ENCODE data around the gene AGTRAP.

AGTRAP gene

GRCh38 chr1:11784256-11784992 is 48.5 kb downstream of the AGTRAP start:
- DNase-seq (ENCODE audit: low read depth, low spot score), result no peak

DNA sequence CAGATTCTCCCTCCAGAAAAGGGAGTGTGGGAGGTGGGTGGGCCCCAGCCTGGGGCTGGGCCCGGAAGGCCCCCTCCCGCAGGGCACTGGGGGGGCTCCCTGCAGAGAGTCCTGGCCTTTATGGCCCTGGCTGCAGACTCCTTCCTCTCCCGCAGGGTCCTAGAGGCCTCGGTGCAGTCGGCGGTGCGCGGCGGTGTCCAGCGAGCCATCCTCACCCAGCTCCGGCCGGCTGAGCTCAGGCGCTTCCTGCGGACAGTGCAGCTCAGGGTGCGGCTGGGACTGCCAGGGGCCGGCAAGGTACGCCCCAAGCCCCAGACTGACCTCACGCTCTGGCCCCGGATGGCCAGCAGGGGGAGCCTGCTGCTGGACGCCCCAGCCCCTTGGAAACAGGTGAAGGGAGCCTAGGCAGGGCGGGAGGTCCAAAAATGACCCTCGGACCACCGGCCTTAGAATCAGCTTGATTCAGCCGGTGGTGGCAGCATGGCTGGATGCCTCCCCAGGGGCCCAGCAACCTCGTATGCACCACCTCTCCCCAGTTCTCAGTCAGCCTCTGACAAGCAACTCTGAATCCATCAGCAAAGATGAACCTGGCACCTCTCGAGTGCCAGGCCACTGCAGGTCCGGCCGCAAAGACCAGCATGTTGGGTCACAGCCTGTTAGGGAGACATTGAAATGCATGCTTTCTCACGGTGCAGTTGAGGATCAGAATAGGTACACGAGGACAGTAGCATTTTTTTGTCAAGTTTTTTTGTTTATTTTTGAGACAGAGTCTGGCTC is 49.2 kb downstream of the AGTRAP start:
- peak; percentile 72 for DNase-seq (ENCODE audit: low read depth, low spot score)

DNA sequence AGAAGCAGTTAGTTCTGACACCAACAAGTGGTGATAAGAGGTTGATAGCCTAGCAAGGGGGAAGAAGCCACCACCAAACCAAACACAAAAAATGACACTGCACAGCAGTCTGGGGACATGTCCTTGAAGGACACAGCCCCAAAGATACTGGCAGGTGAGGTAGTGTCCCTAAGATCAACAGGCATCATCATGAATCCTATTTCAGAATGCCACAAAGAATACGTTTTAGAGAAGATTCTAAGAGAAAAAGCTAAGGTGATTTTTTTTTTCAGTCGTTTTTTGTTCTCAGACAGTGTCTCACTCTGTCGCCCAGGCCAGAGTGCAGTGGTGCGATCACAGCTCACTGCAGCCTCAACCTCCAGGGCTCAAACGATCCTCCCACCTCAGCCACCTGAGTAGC is 50.2 kb downstream of the AGTRAP start:
- DNase-seq (ENCODE audit: low read depth, low spot score), result no peak

- peak; percentile 82 for DNase-seq (ENCODE audit: low read depth, low spot score)
Observed at GRCh38 chr1:11787251-11787803, 51.4 kb downstream of the AGTRAP start.

- no peak for DNase-seq (ENCODE audit: low read depth, low spot score)
Observed at GRCh38 chr1:11787804-11788436, 52.0 kb downstream of the AGTRAP start.

GRCh38 chr1:11788549-11789053 is 52.7 kb downstream of the AGTRAP start:
- DNase-seq (ENCODE audit: low read depth, low spot score), result no peak

DNA sequence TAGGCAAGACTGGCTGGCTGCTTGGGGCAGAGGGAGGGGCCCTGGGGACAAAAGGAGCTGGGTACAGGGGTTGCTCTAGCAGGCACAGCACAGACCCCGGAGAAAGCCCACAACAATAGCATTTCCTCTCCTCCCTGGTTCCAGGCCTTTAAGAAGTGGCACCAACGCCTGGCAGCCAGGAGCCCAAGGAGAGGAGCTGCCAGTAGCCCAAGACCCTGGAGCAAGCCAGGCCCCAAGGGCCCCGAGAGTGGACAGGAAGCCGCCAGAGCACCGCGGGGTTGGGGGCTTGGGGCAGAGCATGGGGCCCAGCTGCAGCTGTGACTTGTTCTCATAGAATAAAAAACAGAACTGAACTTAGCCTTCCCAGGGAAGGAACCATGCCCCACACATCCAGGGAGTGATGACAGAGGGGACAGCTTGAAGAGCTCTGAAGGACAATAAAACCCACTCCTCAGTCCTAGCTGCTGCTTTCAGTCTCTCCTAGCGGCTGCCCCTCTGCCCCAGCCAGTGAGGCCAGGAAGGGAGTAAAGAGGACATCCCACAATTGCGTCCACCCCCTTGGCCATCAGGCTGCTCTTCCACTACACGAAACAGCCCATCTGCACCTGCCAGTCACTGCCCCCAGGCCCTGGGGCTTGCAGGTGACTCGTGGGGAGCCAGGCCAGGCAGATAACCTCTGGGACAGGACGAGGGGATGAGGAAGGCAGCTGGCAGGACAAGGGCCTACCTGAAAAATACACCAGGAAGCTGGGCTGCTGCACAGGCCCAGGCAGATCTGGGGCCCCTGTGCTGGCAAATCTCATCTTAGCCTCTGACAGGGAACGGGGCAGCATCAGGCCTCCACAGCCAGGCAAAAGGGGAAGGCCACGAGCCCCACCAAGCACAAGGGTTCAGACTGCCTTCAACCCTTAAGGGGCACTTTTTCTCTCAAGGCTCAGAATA is 53.5 kb downstream of the AGTRAP start:
- DNase-seq (ENCODE audit: low read depth, low spot score), result no peak

GRCh38 chr1:11790101-11790879 is 54.4 kb downstream of the AGTRAP start:
- no peak for DNase-seq (ENCODE audit: low read depth, low spot score)

GRCh38 chr1:11790880-11791715 is 55.2 kb downstream of the AGTRAP start:
- peak; percentile 88 for DNase-seq (ENCODE audit: low read depth, low spot score)

- DNase-seq (ENCODE audit: low read depth, low spot score), result no peak
Observed at GRCh38 chr1:11792106-11792505, 56.2 kb downstream of the AGTRAP start.

DNA sequence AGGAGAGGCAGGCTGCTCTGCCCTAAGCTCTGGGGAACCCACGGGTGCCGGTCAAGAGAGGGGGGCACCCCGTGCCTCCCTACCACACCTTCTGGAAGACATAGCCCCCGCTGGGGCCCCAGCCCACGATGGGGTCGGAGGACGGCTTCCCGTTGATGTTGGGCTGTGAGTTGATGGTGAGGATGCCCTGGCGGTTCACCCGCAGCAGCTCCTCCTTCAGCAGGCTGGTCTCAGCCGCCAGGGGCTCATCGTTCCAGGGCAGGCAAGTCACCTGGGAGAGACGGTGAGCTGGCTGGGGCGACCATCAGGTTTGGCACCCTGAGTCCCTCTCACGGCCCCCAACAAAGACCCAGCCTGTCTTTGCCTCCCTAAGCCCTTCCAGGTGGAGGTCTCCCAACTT is 57.9 kb downstream of the AGTRAP start:
- no peak for DNase-seq (ENCODE audit: low read depth, low spot score)

- no peak for DNase-seq (ENCODE audit: low read depth, low spot score)
Observed at GRCh38 chr1:11794446-11795237, 58.7 kb downstream of the AGTRAP start.

GRCh38 chr1:11795238-11795890 is 59.4 kb downstream of the AGTRAP start:
- DNase-seq (ENCODE audit: low read depth, low spot score), result no peak

DNA sequence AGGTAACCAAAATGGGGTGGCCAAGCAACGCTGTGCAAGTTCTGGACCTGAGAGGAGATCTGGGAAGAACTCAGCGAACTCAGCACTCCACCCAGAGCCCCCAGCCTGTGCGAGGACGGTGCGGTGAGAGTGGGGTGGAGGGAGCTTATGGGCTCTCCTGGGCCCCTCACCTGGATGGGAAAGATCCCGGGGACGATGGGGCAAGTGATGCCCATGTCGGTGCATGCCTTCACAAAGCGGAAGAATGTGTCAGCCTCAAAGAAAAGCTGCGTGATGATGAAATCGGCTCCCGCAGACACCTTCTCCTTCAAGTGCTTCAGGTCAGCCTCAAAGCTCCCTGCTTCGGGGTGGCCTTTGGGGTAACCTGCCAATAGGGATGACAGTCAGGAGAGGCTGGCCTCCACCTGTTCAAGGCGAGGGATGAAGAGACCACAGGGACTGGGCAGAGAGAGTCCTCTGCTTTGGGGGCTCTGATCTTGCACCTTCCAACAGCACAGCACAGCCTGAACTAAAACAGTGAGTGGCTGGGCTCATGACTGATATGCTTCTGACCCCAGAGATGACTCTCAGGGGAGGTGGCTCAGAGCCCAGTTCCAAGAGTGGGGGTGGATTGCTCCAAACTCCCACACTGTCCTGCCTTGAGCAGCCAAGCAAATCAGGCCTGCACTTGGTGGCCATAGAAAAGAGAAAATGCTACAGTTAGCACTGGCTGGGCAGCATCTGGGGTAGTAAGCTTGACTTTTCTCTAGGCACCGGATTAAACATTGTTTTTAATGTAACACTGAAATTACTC is 60.3 kb downstream of the AGTRAP start:
- no peak for DNase-seq (ENCODE audit: low read depth, low spot score)

DNA sequence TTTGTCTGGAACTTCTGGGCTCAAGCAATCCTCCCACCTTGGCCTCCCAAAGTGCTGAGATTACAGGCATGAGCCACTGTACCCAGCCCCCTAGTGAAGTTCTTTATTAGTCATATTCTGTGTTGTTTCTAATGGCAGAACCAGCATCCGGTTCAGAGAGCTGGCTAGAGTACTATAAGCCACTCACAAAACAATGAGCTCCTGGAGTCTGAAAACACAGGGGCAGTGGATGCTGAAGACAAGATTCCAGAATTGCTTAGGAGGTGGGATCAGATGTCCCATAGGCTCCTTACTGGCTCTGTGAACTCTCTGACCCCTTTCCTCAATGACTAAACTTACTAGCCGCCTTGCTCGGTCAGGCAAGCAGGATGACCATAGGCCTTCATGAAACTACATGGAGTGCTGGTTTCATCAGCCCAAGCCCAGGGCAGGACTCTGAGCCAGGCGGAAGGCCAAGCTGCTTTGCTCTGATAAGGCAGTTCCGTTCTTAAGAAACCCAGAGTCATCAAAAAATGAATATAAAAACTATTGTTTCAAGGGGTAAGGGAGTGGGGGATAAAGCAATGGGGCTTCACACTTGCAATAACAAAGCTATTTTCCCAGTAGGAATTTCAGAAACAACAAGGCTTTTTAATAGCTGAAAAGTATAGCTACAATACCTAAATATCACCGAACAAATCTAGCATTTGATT is 61.7 kb downstream of the AGTRAP start:
- DNase-seq (ENCODE audit: low read depth, low spot score), result no peak

GRCh38 chr1:11799099-11799498 is 63.2 kb downstream of the AGTRAP start:
- no peak for DNase-seq (ENCODE audit: low read depth, low spot score)

DNA sequence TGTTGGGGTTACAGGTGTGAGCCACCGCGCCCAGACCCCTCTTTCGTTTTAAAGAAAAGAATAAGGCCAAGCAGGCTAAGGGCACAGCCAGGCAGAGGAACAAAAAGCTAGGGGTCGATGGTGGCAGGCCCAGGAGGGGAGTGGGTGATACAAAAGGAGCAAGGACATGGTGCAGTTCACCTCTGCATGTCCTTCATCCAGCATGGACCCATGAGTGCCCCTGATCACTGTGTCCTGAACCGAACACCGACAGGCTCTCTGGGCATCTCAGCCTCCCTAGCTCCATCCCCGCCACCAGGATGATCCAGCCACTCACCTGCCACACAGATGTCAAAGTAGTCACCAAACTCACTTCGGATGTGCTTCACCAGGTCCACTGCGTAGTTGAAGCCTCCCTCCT is 64.0 kb downstream of the AGTRAP start:
- no peak for DNase-seq (ENCODE audit: low read depth, low spot score)
